HG03442 (cell line): ENCODE measurements around the gene NRG3.
"Not testable (repeated sequence)": the region's sequence is repeated elsewhere in the genome, so short reads cannot be mapped to it uniquely, and the experiment has no call there.

Experiments
- ATAC-seq: cut with Tn5 transposase; IDR thresholded peaks from one replicate; pipeline ENCODE4 v1.9.1; 2021; ENCODE audit warnings: mild to moderate bottlenecking, moderate library complexity; ENCODE audit not compliant: unreplicated experiment

The NRG3 gene

DNA sequence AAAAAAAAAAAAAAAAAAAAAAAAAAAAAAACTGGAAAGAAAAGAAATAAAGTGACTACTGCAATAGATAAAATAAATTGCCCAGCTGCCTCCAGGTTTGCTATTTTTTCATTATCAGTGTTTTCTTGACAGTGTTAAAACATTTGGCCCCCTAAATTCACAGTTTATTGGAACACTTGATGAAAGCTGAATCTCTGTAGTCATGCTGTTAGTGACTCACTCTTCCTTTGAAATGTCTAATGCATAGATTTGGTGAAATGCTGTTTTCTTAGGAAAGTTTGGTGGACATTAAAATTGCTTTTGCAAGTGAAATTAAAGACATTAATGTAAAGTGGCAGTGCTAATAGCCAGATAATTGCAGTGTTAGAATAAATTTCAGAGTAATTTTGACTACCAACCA, 785.2 kb downstream of the NRG3 start:
- ATAC-seq: no peak

DNA sequence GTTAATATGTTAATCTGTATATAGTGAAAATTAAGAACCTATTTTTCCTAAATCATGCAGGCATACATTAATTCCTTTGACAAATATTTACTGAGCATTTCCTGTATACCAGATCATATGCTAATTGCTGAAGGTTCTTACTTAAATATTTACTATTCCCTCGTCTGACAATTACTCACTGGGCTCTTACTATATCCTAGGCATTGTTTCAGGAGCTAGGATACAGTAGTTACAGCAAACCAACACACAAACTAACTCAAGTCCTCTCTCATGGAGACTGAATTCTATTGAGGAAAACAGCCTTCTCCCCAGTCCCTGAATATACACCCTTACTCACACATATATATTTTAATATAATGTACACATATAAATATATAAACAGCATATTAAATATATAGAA, 786.0 kb downstream of the NRG3 start:
- ATAC-seq: no peak

DNA sequence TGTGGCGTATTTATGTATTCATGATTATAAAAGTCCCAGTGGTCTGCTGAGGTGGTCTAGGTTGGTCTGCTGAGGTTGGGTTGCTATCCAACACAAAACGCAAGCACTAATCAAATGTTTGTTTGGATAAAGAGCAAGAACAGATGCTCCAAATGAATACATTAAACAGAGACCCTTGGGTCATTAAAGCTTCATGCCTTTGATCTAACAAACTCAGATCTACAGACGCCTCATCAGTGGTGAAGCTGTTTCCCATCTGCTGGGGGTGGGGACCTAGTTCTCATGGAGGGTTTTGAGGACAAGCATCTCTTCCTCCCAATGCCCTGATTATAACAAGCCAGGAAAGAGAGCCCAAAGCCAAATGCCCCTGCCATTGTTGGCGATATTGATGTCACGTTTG, 786.7 kb downstream of the NRG3 start:
- ATAC-seq: no peak

DNA sequence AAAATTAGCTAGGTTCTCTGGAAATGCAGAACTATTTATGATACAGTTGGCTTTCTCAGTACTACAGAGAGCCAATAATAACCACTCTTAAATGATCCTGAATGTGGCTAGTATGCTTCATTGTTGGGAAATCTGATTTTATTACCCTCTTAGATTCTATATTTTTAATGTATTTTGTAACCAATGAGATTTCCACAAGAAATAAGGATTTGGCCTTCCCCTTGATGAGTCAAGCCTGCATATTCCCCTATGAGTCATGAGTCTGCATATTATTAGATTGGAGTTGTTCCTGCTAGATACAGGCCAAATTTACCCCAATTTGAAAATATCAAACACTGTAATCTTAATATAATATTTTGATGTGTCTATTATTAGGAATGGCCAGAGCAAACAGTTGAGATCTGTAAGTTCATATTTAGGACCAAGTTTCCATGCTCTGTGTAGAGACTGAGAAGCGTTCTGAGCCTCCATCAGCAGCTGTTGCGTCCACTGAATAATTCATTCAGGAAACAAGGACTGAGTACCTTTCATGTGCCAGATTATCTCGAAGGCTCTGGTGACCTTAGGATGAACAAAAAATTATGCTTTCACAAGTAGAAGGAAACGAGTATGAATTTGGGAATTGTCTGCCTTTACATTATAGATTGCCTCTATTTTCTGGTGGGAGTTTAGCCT, 793.4 kb downstream of the NRG3 start:
- no peak for ATAC-seq

DNA sequence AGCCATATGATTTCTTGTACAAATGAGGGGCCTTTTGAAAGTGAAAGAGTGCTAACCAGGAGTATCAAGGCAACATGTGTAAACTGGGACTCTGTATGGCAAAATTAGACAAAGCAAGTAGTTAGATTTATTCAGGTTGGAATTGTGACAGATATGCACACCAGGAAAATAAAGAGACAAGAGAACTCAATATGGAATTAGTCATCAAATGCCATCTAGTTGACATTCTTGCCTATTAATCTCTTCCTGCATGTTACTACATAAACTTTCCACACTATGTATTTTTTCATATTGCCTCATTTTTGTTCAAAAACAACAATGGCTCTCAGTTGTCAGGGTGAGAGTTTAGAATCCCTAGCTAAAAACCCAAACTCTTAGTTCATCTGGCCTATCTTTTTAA, 799.0 kb downstream of the NRG3 start:
- no peak for ATAC-seq

DNA sequence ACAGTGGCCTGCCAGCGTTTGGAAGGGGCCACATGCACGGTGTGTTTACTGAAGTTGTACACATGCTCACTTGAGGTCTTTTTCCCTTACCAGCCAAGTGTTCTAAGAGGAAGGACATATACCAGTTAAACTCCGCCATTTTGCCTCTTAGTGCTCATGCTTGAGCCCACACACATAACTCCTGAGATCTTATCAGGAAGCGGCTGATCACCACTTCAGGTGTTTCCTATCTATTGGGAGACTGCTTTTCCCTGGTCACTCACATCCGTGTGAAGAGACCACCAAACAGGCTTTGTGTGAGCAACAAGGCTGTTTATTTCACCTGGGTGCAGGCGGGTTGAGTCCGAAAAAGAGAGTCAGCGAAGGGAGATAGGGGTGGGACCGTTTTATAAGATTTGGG, 802.9 kb downstream of the NRG3 start:
- ATAC-seq: not testable (repeated sequence)

DNA sequence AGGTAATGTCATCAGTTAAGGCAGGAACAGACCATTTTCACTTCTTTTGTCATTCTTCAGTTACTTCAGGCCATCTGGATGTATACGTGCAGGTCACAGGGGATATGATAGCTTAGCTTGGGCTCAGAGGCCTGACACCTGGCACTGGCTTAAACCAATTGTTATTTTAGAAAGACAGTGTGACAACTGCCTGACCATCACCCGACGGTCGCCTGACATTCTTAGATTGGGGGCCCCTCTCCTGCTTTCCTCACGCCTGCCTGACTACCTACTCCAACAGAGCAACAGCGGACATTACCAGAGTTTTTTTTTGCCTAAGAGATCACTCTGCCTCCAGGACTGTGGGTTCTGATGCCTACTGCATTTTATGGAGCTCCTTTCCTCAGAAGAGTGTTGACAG, 803.5 kb downstream of the NRG3 start:
- not testable (repeated sequence) for ATAC-seq

DNA sequence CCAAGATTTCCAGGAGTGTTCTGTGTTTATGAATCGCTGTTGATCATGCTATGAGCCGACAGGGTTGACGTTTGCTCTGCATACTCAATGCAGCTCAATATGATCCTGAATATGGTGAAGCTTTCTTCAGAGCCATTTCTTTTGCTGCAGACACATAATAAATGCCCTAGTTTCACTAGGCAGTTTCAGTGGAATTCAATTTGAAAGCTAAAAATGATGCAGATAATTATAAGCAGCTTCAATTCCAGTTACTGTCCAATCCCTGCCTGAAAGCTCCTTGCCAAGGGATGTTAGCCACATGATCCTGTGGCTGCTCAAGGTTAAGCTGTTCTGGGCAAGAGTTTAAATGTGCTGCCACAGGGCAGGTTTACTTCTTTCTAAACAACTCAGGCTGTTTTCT, 805.6 kb downstream of the NRG3 start:
- no peak for ATAC-seq

DNA sequence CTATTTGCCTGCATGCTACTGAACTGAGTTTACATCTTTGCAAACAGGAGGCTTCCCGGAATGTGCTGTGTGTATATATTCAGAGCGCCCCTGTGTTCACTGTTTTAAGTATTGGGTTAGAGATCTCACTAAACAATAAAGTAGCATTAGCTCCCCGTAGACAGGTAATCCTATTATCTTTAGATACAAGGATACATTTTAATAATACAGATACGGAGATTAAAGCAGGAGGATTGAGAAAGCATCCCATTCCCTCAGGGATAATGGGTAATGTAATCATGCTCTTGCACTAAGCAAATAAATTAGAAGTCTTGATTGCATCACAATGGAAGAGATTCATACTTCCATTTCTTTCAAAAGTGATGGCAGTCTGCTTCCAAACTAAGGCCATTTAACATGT, 809.0 kb downstream of the NRG3 start:
- no peak for ATAC-seq

DNA sequence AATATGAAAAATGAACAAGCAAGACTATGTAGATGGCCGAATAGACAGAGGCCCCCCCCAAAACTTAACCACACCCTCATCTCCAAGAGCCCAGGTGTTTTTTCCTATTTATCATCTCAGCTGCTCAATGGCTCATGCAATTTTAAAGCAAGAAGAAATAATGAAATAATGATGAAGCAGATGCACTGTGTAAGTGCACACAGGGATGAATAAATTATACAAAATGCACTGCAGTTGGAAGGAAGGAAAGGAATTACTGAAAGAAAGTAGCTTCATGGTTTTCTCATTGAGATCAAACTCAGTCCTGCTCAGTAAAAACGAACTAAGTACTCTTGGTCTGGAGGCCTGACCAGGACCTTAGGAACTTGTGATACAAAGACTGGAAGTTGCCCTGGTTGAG, 810.1 kb downstream of the NRG3 start:
- no peak for ATAC-seq

DNA sequence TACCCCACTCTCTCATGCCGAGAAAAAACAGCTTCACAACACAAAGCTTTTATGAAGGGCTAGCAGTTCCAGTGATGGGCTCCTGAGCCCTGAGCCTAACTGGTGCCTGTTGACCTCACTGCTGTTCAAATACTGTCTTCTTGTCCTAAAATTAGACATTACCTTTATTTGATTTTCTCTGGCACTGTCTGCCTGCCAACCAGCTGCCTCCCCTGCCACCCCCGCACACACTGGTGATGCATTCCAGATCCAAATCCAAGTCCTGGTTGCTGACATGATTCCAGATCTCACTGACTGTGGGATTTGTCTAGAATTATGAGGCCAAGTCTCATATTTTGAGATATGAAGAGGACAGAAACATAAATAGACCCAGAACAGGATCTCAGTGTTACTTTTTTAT, 816.2 kb downstream of the NRG3 start:
- ATAC-seq: no peak

DNA sequence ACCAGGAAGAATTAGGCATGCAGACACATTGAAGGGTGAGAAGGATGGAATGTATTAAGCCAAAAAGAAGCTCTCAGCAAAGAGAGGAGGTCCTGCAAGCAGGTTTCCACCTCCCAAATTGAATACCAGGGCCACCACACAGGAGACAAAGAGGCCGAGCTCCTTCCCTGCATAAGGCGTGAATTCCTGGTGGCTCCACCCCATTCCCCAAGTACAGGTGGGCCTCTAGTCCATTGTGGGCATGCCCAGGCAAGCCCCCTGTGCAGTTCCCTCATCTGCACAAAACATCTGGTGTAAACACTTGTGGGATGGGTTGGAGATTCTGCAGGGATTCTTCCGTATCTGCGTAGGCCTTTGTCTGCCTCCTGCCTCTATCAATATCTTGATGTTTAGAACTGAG, 817.5 kb downstream of the NRG3 start:
- no peak for ATAC-seq

DNA sequence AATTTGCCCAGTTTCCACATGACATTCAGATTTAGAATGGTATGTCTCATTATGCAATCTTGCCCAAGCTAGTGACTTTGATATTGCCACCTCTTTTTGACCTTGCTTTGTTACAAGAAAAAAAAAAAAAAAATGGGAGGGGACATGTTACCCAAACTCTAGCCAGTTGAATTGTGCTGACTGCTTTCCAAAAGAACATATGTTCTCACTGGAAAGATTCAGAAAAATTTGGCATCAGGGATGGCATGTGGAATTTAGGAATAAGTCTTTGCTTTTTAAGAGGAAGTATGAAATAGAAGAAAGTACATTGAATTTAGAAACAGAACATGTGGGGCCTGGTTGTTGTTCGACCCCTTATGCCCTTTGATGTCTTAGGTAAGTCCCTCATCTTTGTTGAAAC, 846.8 kb downstream of the NRG3 start:
- no peak for ATAC-seq

DNA sequence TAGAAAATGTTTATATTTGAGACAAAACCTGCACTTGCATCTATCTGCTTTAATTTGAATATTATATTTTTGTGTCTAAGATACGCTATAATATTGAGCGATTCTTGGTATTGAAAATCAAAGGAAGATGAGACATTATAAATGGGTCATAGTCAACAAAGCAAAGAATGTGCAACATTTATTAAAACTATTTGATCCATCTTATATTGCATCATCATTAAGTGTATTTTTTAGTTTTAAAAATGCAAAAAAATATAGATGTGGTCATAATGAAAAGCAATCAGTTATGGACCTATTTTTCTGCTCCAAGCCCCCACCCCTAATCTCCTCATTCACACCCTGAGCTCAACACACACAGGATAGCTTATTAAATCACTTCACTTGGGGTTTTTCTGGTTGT, 847.3 kb downstream of the NRG3 start:
- no peak for ATAC-seq

DNA sequence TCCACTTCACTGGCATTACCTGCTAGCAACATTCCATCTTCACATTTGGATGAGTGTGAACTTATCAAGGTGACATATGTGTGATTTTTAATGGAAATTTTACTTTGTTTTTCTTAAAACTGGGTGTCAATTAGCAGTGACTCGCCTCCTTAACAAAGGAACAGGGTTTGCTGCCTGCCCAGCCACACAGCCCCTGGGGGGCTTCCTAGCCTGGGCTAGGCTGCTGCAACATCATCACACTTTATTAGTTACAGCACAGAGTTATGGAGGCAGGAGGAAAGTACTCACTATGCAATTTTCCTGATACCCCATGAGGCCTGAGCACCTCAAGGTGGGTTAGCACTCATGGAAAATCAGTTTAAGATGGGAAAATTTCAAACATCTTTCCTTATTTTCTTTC, 861.3 kb downstream of the NRG3 start:
- ATAC-seq: no peak

DNA sequence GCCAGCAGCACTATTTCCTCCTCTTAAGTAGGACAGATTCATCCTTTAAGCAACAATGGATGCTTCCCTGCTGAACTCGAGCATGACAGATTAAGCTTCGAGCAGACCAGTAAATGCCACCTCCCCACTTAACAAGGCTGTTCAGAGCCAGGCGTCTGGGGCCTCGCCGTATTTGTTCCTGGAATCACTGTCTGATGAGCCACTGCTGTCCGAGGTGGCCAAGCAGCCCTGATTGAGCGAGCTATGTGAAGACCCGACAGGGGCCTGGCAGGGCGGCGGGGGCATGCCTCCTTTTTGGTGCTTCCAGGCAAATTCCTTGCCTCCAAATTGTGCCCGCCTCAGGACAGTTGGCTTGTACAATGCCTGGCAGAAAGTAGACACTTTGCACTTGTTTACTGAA, 862.6 kb downstream of the NRG3 start:
- ATAC-seq: no peak

DNA sequence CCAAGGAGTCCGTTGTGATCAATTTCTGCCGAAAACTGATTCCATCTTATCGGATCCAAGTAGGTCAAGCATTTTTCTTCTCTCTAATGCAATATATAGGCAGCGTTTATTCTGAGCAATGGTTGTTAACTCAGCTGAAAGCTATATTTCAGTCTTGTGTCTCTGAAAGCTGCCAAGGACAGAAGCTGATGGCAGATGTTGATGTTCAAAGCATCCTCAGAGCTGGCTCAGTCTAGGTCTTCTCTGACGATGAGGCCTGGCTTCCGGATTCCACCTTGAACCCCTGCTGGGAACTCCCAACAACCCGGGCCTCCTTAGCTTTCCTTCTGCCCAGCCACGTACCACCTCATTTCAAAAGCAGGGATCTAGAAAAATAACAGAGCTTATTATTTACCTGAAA, 863.6 kb downstream of the NRG3 start:
- ATAC-seq: no peak

DNA sequence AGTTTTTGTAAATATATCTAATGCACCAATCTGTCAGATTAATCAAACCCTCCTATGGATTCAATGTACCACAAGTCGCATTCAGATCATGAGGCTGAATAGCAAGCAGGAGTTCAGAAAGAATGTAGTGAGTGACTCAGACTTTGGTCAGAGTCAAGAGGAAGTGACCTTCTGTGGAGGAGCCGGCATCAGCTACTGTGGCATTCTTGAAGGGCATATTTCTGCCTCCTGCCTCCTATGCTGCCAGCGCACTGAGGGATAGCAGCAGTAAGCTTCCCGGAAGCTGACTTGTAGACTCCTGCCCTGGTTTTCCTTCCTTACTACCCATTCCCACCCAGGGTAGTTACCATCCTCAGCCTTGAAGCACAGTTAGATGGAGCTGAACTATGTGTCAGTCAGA, 867.5 kb downstream of the NRG3 start:
- ATAC-seq: no peak

DNA sequence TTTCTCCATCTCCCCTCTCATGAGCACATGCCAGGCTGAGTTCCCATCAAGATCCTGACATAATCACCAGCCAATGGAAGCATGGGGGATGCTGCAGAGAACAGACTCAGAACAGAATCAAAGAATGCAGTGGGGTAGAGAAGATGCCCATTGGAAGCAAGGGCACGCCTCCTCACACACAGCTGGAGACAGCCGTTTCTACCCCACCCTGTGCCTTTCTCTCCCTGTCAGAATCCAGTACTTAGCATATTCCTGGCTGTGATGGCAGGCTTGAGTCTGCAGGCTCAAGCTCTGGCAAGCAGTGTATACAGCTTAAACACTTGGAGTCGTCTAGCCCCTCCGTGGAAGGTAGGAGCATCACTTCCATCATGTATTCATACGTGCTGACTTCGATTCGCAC, 867.9 kb downstream of the NRG3 start:
- no peak for ATAC-seq

DNA sequence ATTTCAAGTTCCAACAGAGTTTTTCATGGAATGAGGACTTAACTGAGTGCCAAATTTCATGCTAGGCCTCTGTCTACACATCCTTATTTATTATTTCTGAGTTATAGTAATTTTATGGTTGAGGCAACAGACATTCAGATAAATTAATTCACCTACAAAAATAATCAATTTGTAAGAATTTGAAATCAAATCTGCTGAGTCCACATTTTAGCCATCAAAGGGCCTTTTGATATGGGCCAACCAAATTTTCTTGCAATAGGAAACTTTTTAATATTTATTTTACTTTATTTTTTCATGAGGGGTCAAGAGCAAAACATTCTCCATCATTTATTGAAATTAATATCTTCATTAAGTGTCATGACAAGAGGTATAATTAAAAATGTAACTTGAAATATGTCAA, 875.5 kb downstream of the NRG3 start:
- no peak for ATAC-seq

DNA sequence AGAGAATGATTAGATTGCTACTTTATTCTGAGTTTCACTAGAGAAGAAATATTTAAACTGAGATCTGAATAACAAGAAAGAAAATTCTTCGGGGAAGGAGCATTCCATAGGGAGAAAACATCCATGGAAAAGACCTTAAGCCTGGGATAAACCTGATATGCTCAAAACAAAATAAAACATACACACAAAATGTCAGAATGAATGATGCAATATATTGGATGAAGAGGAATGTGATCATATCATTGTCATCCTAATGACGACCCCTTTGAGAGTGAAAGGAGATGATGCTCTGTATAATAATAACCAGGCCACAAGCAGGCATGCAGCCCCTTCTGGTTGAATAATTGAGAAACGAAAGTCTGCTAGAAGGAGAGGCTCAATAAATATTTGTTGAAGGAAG, 882.4 kb downstream of the NRG3 start:
- ATAC-seq: no peak

DNA sequence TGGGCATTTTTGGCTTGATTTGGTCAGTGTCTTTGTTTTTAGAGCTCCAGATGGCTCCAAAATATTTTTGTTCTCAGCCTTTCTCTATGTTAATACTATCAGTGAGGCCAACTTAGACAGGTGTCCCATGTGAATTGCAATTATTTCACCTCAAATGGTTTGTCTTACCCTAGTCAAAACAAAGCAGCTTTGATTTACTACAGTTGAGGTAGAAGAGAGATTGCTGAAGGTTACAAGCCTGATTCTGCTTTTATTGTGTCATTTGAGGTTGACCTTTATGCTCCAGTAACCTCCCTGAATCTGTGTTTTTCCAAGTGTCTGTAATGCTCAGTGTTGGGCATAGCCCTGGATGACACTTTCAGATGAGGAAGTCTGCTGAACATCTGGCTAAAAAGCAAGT, 882.9 kb downstream of the NRG3 start:
- no peak for ATAC-seq

DNA sequence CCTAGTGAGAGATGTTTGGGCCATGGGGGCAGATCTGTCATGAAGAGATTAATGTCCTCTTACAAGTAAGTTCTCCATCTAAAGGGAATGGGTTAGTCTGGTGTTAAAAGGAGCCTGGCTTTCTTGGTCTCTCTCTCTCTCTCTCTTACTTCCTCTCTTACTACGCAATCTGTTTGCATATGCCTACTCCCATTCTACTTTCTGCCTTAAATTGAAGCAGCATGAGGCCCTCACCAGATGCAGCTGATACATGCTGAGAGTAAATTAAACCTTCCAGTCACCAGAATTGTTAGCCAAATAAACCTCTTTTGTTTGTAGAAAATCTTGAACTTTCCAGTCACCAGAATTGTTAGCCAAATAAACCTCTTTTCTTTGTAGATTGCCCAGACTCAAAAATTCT, 884.1 kb downstream of the NRG3 start:
- ATAC-seq: no peak

DNA sequence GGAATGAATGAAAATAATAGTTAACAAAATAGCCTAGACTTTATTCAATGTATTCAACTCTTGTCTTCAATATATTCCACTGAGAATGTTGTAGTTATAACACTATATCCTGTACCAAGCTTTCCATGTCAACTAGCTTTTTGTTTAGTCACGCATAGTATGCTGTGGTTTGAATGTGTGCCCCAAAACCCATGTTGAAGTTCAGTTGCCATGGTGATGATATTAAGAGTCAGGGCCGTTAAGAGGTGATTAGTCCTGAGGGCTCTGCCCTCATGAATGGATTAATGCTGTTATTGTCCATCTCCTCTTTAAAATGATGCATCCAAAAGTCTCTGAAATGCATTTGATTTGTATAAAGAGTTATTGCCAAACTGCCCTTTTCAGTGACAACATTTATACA, 887.6 kb downstream of the NRG3 start:
- no peak for ATAC-seq
